ENCODE results near the gene OLIG1.

- TF ChIP-seq, protein P1, sequence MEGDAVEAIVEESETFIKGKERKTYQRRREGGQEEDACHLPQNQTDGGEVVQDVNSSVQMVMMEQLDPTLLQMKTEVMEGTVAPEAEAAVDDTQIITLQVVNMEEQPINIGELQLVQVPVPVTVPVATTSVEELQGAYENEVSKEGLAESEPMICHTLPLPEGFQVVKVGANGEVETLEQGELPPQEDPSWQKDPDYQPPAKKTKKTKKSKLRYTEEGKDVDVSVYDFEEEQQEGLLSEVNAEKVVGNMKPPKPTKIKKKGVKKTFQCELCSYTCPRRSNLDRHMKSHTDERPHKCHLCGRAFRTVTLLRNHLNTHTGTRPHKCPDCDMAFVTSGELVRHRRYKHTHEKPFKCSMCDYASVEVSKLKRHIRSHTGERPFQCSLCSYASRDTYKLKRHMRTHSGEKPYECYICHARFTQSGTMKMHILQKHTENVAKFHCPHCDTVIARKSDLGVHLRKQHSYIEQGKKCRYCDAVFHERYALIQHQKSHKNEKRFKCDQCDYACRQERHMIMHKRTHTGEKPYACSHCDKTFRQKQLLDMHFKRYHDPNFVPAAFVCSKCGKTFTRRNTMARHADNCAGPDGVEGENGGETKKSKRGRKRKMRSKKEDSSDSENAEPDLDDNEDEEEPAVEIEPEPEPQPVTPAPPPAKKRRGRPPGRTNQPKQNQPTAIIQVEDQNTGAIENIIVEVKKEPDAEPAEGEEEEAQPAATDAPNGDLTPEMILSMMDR (conservative IDR thresholded peaks at IDR 0.05; ENCODE audit: low read length) = no peak
- TF ChIP-seq EZH2phosphoT487 (IDR thresholded peaks at IDR 0.05; ENCODE audit: borderline replicate concordance, low read depth, low read length) = no peak
These were observed 41.6 kb downstream of the OLIG1 start for GRCh38 chr21:33111577-33111976.

Measured in OCI-LY7 (cell line).